HG02852 (cell line): ENCODE data around the gene PLPP3.
A peak's percentile ranks its signal among the peaks of the same experiment; 100 is the strongest.

Source experiments
- ATAC-seq: cut with Tn5 transposase; IDR thresholded peaks from one replicate; pipeline ENCODE4 v1.9.1; 2021; ENCODE audit warnings: mild to moderate bottlenecking, moderate library complexity; ENCODE audit not compliant: unreplicated experiment

Gene PLPP3

GRCh38 chr1:56550138-56550858, 29.1 kb downstream of the PLPP3 start:
- ATAC-seq, result no peak

GRCh38 chr1:56548571-56548970, 30.8 kb downstream of the PLPP3 start:
- ATAC-seq, result no peak

DNA sequence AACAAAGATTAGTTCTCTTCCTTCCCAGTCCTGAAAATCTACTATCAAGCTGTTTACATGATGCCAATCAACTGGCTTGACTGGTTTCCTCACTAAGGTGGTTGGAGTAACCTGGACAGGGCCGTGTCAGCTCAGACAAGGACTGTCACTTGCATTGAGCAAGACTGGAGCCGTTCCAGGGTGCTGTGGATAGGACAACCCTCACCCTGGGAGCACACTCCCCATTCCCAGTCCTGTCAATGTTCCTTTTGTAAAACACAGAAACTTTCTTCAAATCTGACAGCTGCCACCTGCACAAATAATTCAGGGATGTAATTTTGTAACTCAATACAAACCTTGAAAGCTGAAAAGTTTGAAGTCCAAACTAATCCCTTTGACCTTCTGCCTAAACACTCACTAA, 31.4 kb downstream of the PLPP3 start:
- ATAC-seq, result no peak

GRCh38 chr1:56547473-56547872, 31.9 kb downstream of the PLPP3 start:
- no peak for ATAC-seq

- ATAC-seq, result no peak
Measured at GRCh38 chr1:56545711-56546110, 33.7 kb downstream of the PLPP3 start.

DNA sequence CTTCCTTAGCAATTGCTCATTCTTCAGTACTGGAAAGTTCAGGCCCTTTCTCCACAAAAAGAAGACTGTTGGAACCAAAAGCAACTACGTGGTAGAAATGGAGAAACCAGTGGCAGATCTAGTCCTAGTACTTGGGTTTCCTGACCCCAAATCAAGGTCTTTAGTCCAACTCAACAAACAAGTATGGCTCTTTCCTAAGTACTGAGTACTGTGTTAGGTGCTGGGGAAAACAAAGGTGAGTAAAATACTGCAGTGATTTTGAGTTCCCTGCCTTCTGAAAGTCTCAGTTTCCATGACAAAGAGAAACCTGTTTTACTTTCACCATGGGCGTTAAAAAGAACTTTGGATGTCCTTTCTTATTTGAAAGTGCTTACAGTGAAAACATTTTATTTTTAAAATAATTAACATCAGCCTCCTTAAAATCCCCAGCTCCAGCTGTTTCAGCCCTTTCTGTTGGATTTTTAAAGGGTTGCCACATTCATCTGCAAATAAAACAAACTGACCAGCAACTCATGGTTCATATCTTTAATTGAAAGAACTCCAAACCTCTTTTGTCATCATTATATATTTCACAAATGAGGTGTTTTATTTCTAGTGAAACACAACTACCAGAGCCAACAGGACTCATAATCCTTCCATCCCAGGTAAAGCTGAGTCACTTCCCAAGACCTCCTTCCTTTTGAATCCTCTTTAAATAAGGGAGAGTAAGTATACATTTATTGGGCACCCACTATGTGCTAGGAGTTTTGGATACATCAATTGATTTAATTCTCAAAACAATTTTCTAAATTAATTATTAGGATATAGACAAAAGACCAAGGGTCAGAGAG, 35.4 kb downstream of the PLPP3 start:
- ATAC-seq, result no peak

GRCh38 chr1:56542651-56543050, 36.7 kb downstream of the PLPP3 start:
- no peak for ATAC-seq

- ATAC-seq, result no peak
Measured at GRCh38 chr1:56541408-56541807, 38.0 kb downstream of the PLPP3 start.

- no peak for ATAC-seq
Measured at GRCh38 chr1:56540467-56540866, 38.9 kb downstream of the PLPP3 start.

DNA sequence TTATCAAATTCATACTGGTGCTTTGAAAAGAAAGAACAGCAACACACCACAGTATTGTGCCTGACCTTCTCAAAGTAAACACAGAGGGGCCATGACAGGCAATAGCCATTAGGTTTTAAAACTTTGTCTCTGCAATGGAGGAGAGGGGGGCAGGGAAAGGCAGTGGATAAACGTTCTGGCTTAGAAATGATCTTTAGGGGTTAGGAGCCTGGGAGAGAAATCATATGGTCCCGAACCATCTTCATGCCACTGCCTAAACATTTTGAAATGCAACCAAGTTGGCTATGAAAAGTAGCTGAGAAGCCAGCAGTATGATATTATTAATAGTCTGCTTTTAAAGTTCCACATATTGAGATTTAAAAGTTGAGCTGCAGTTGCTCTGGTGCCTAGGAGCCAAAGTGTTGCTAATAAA, 39.8 kb downstream of the PLPP3 start:
- ATAC-seq, result no peak

- ATAC-seq, result no peak
Measured at GRCh38 chr1:56538532-56538931, 40.8 kb downstream of the PLPP3 start.

DNA sequence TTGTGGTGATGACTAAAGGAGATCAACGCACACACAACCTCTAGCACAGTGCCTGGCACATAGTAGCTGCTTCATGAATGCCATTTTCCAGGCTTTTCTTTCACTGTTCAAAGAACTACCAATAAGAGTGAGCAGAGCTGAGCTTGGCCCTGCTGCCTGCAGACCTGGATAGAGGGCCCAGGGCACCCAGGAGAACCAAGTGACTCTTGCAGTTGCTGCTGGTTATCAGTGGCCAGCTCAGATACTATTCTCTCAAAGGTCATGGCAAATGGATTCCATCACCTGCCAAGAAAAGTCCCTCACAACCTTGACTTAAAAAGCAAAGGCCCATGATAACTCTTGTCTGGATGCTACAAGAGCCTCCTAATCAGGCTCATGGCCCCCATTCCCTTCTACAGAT, 41.7 kb downstream of the PLPP3 start:
- ATAC-seq, result no peak

GRCh38 chr1:56535939-56536338, 43.4 kb downstream of the PLPP3 start:
- ATAC-seq, result no peak

DNA sequence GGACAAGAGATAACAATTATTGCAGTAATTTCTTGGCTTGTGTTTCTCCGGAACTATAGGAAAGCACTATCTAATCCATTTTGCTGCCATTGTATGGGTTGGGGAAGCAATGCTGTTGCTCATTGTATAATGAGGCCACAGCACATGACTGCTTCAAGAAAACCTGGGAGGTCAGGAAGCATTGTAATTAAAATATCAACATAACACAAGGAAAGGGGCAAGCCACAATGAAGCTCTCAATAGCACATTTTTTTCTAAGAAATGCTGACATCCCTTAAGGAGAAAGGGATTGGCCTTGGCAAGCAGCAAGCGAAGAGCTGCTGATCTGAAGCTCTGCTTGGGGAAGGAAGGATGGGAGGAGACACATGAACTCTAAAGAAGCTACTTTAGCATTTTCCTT, 44.0 kb downstream of the PLPP3 start:
- ATAC-seq, result no peak

- ATAC-seq, result no peak
Measured at GRCh38 chr1:56534130-56534651, 45.2 kb downstream of the PLPP3 start.

DNA sequence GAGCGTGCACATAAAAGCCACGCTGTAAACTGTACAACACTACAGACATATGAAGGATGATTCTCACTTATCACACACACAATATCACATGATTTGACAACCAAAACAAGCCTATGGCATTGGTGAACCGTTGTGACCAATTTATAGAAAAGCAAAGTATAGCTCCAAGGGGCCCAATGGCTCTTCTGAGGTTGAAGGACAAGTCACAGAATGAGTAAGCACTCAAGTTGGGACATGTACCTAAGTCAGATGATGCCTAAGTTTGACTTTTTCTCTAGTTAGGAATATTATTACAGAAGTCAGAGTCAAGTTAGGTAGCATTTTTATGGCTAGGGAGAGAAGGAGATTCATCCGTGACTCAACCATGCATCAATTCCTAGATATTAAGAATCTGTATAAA, 45.7 kb downstream of the PLPP3 start:
- ATAC-seq, result peak; percentile 87

- ATAC-seq, result peak; percentile 27
Measured at GRCh38 chr1:56533197-56533596, 46.2 kb downstream of the PLPP3 start.

- no peak for ATAC-seq
Measured at GRCh38 chr1:56532350-56532683, 47.0 kb downstream of the PLPP3 start.

DNA sequence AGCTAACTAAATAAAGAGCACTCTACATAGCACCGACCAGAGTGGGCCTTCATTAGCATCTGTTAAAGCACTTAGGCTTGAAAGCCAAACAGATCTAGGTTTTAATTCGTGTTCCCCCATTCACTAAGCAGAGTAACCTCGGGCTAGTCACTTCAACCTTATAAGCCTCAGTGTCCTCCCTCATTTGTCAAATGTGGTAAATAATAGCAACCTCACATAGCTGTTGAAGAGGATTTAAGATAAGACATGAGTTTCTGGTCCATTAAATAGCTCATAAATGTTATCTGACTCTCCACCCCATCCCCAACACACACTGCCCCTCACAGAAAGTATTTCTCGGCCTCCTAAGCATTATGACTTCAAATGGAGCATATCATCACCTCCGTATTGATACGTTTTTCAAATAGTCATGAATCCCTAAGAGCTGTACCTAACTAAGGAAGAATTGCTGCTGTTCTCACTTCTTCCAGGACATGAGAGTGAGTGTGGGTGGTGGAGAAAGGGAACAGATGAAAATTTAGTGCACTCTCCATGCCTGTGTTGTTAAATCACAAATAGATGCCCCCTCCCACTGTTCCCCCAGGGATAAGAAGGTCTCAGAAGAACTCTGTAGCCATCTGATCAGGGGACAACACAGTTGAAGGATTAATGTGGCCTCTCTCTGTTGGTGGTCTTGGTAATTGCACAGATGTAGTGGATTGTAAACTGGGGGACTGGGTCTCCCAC, 47.6 kb downstream of the PLPP3 start:
- no peak for ATAC-seq

- ATAC-seq, result no peak
Measured at GRCh38 chr1:56529801-56530200, 49.6 kb downstream of the PLPP3 start.

- no peak for ATAC-seq
Measured at GRCh38 chr1:56527548-56528302, 51.6 kb downstream of the PLPP3 start.
